Transverse colon (tissue), 1 donor: ENCODE results near the gene SLC25A25.

ENCODE experiments used
- EP300 ChIP-seq: sonication (generic); formaldehyde crosslinking; IDR thresholded peaks from one replicate; pipeline ENCODE4 v1.6.1; 2017; ENCODE audit warnings: antibody characterized with exemption, low read depth
- POLR2A ChIP-seq: fragments of 450-650 bp; IDR thresholded peaks from one replicate; pipeline ENCODE4 v1.6.1; 2016; ENCODE audit warnings: antibody characterized with exemption, mild to moderate bottlenecking, moderate library complexity

GRCh38 chr9:128091571-128091970 is 23.5 kb downstream of the SLC25A25 start:
- TF ChIP-seq POLR2A (no peak), EP300 (no peak)
